Measurements from ENCODE around the gene RHBDL1. TPM values are rescaled to one million over a fixed set of nuclear protein-coding genes. Genes with fewer than 3 reads are reported as not detected.

Gene RHBDL1
- polyA plus RNA-seq, 1 donor (not counting 4 experiments of a cell fraction or from before 2014, with no cell fraction given), result 0.71 TPM

DNA sequence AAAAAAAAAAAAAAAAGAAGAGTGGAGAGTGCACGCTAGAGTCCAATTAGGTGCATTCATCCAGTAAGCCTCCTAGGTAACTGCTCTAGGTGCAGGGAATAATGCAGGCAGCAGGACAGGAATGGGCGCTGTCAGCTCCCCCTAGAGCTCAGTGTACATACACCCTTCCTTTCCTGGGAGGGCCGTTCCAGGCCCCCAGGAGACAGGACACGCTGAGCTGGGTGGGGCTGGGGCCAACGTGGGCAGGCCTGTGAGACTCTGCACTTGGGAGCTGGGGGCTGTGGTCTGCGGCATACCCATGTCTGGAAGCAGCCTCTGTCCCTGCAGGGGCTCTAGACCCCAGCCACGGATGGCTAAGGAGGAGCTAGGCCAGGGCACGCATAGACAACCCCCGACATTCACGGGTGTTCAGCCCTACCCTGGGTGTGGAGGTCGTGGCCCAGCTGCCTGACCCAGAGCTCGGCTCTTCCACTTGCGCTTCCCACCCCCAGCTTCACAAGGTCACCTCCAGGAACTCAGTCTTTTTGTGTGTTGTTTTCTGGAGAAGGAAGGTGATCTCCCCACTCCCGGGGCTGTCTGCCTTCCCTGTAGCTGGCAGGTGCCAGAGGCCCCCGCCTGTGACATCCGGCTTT lies 44.5 kb downstream of the RHBDL1 start:
- H3K4me1 ChIP-seq (ENCODE audit: control insufficient read depth, extremely low read depth, insufficient read depth, low read length), result peaks cover 19% of the 10 kb centered on the region
- DNase-seq (ENCODE audit: low read depth, low spot score) (no peak), FAIRE-seq (peak; percentile 26)
- H3K4me2 ChIP-seq (ENCODE audit: control insufficient read depth, extremely low read depth, insufficient read depth, low read depth, low read length), result peak overlapping the region; percentile 76
- H2AFZ ChIP-seq (ENCODE audit: control insufficient read depth, low read length), result no peak overlapping the region
- TF ChIP-seq, protein P1, sequence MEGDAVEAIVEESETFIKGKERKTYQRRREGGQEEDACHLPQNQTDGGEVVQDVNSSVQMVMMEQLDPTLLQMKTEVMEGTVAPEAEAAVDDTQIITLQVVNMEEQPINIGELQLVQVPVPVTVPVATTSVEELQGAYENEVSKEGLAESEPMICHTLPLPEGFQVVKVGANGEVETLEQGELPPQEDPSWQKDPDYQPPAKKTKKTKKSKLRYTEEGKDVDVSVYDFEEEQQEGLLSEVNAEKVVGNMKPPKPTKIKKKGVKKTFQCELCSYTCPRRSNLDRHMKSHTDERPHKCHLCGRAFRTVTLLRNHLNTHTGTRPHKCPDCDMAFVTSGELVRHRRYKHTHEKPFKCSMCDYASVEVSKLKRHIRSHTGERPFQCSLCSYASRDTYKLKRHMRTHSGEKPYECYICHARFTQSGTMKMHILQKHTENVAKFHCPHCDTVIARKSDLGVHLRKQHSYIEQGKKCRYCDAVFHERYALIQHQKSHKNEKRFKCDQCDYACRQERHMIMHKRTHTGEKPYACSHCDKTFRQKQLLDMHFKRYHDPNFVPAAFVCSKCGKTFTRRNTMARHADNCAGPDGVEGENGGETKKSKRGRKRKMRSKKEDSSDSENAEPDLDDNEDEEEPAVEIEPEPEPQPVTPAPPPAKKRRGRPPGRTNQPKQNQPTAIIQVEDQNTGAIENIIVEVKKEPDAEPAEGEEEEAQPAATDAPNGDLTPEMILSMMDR (optimal IDR thresholded peaks at IDR 0.05 in 1 of 3, IDR thresholded peaks at IDR 0.05 in 1 of 3, conservative IDR thresholded peaks at IDR 0.05 in 1 of 3; ENCODE audit: extremely low read depth in 1 of 3, insufficient read depth in 2 of 3, low read length in 3 of 3), result peak; percentile 49 to 65 (median 57)
- no peak for TF ChIP-seq EZH2 (IDR thresholded peaks at IDR 0.05; ENCODE audit: low read length)
- H3K9me3 ChIP-seq (ENCODE audit: control insufficient read depth, low read depth, low read length), result no peaks in the 10 kb centered on the region
- H3K27me3 ChIP-seq (ENCODE audit: control insufficient read depth, extremely low read depth, insufficient read depth, low read length), result no peaks in the 10 kb centered on the region
- peaks cover 8% of the 10 kb centered on the region for H3K79me2 ChIP-seq (ENCODE audit: control insufficient read depth, insufficient read depth, low read length)
- peak overlapping the region; percentile 60 to 83 (median 81) for H3K4me3 ChIP-seq (ENCODE audit: control insufficient read depth in 2 of 3, extremely low read depth in 1 of 3, insufficient read depth in 2 of 3, low read depth in 1 of 3, low read length in 3 of 3)
- dilution Hi-C loops (cut with MboI; ENCODE audit: extremely low pct_ligation_motif_present, low sequenced_read_pairs), result no loop called here
- peaks cover 0 to 1% of the 10 kb centered on the region in 2 experiments for H3K36me3 ChIP-seq (ENCODE audit: control insufficient read depth in 2 of 2, extremely low read depth in 1 of 2, insufficient read depth in 2 of 2, low read length in 2 of 2)
- peak overlapping the region; percentile 79 for H3K9ac ChIP-seq (ENCODE audit: control insufficient read depth, extremely low read depth, insufficient read depth, low read length)
- H3K9me1 ChIP-seq (ENCODE audit: control insufficient read depth, extremely low read depth, insufficient read depth, low read length), result peaks cover 2% of the 10 kb centered on the region
- peaks cover 7% of the 10 kb centered on the region for H4K20me1 ChIP-seq (ENCODE audit: control insufficient read depth, extremely low read depth, insufficient read depth, low read length)
- H3K27ac ChIP-seq (ENCODE audit: control insufficient read depth, insufficient read depth, low read length), result peak overlapping the region; percentile 66

DNA sequence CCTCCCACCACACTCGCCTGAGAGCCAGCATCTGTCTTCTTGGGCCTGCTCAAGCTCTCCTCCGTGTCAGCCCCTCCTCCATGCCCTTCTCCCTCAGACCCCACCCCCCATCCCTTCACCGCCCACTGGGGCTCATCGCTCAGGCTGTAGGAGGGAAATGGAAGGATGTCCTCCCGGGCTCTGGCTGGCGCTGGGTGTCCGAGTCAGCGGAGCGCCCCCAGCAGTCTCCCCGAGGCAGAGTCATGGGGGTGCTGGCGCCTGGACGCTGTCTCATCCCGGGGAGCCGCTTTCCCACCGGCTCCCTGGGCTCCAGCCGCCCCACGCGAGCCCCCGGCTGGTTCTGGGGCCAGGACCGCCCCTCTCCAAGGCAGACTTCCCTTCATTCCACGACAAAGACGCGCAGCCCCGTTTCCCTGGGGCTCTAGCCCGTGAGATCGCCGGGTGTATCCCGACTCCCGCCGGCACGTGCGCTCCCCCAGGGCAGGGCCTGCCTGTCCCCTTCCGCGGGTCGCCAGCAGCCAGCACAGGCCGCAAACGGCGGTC lies 45.0 kb downstream of the RHBDL1 start:
- no peaks in the 10 kb centered on the region for H3K27me3 ChIP-seq (ENCODE audit: control insufficient read depth, extremely low read depth, insufficient read depth, low read length)

More for the DNA sequence above, 45.0 kb downstream of the RHBDL1 start:
- Histone ChIP-seq H3K36me3 (ENCODE audit: control insufficient read depth in 2 of 2, extremely low read depth in 1 of 2, insufficient read depth in 2 of 2, low read length in 2 of 2) (peaks cover 0 to 1% of the 10 kb centered on the region in 2 experiments), H3K4me2 (ENCODE audit: control insufficient read depth, extremely low read depth, insufficient read depth, low read depth, low read length) (peak overlapping the region; percentile 76), H3K4me3 (ENCODE audit: control insufficient read depth in 2 of 3, extremely low read depth in 1 of 3, insufficient read depth in 2 of 3, low read depth in 1 of 3, low read length in 3 of 3) (peak overlapping the region; percentile 60 to 83 (median 81)), H3K4me1 (ENCODE audit: control insufficient read depth, extremely low read depth, insufficient read depth, low read length) (peaks cover 19% of the 10 kb centered on the region), H3K27ac (ENCODE audit: control insufficient read depth, insufficient read depth, low read length) (peak overlapping the region; percentile 66), H2AFZ (ENCODE audit: control insufficient read depth, low read length) (peak overlapping the region; percentile 40), H3K9me3 (ENCODE audit: control insufficient read depth, low read depth, low read length) (no peaks in the 10 kb centered on the region), H3K79me2 (ENCODE audit: control insufficient read depth, insufficient read depth, low read length) (peaks cover 8% of the 10 kb centered on the region), H3K9me1 (ENCODE audit: control insufficient read depth, extremely low read depth, insufficient read depth, low read length) (peaks cover 2% of the 10 kb centered on the region), H4K20me1 (ENCODE audit: control insufficient read depth, extremely low read depth, insufficient read depth, low read length) (peaks cover 7% of the 10 kb centered on the region), H3K9ac (ENCODE audit: control insufficient read depth, extremely low read depth, insufficient read depth, low read length) (peak overlapping the region; percentile 79)
- no peak for TF ChIP-seq EZH2 (IDR thresholded peaks at IDR 0.05; ENCODE audit: low read length)
- TF ChIP-seq, protein P1 (optimal IDR thresholded peaks at IDR 0.05 in 1 of 3, IDR thresholded peaks at IDR 0.05 in 1 of 3, conservative IDR thresholded peaks at IDR 0.05 in 1 of 3; ENCODE audit: extremely low read depth in 1 of 3, insufficient read depth in 2 of 3, low read length in 3 of 3), result peak in 2 of 3 experiments; percentile 2 to 31
- DNase-seq (ENCODE audit: low read depth, low spot score) (no peak), FAIRE-seq (no peak)
- dilution Hi-C loops (cut with MboI; ENCODE audit: extremely low pct_ligation_motif_present, low sequenced_read_pairs), result no loop called here
